Testis (tissue), 2 donors: ENCODE results near the gene HPS1.

Experiments
- CTCF ChIP-seq, 3 experiments: fragments of 450-650 bp in 2 of 3; fragments of 200-600 bp in 1 of 3; sonication (generic) in 1 of 3; IDR thresholded peaks; one replicate each; pipeline ENCODE4 v1.5.1; 2016 to 2019; ENCODE audit warnings: antibody characterized with exemption in 3 of 3, mild to moderate bottlenecking in 2 of 3, moderate library complexity in 1 of 3
- POLR2A ChIP-seq: fragments of 450-650 bp; IDR thresholded peaks from one replicate; pipeline ENCODE4 v1.6.1; 2017; ENCODE audit warnings: antibody characterized with exemption, mild to moderate bottlenecking, moderate library complexity

DNA sequence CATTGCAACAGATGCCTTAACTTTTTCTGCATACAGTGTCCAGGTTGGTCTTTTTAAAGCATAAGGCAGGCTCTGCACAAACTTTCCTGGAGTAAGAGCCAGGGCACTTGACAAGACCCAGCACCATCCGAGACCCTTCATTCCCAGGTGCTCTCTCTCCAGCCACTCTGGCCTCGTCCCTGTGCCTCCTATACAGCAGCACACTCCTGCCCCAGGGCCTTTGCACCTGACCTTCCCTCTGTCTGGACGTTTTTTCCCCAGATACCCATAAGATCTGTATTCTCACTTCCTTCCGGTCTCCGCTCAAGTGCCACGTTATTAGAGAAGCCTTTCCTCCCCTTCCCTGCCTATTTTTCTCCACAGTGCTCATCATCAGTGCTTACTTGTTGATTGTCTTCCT, 57.3 kb downstream of the HPS1 start:
- TF ChIP-seq CTCF (IDR thresholded peaks at IDR 0.05): no peak
- TF ChIP-seq POLR2A: no peak
